Thyroid gland (tissue), 4 donors: ENCODE results near the gene MAP4.

Experiments used
- POLR2A ChIP-seq, 2 donors: fragments of 450-650 bp; IDR thresholded peaks; one replicate each; pipeline ENCODE4 v1.6.1; 2017; ENCODE audit warnings: antibody characterized with exemption in 2 of 2, mild to moderate bottlenecking in 2 of 2, moderate library complexity in 1 of 2
- TF ChIP-seq, protein P1 (sequence below), 6 experiments: fragments of 200-600 bp in 3 of 6; fragments of 450-650 bp in 3 of 6; sonication (generic) in 3 of 6; IDR thresholded peaks; one replicate each; pipeline ENCODE4 v1.5.1; 2016 to 2019; ENCODE audit warnings: antibody characterized with exemption in 6 of 6, mild to moderate bottlenecking in 2 of 6, inconsistent platforms in 1 of 6, moderate library complexity in 1 of 6

DNA sequence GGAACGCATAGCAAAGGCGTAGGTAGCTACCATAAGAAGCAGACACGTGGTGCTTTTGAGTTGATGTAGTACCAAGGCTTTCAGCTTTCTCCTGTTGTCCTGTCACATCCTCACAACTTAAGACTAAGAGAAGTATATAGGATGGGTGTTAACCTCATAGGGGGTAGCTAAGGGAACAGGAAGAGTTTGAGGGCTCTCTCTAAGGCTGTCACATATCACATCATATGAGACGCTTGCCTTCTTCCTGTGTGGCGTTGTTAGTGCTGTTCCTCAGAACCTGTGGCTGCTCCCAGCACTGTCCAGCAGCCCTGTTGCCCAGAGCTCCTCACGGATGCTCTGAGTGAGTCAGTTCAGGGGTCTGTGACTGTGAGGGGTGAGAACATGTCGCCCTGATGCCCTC, 198.6 kb downstream of the MAP4 start:
- no peak for TF ChIP-seq POLR2A (IDR thresholded peaks at IDR 0.05)
- TF ChIP-seq, protein P1, sequence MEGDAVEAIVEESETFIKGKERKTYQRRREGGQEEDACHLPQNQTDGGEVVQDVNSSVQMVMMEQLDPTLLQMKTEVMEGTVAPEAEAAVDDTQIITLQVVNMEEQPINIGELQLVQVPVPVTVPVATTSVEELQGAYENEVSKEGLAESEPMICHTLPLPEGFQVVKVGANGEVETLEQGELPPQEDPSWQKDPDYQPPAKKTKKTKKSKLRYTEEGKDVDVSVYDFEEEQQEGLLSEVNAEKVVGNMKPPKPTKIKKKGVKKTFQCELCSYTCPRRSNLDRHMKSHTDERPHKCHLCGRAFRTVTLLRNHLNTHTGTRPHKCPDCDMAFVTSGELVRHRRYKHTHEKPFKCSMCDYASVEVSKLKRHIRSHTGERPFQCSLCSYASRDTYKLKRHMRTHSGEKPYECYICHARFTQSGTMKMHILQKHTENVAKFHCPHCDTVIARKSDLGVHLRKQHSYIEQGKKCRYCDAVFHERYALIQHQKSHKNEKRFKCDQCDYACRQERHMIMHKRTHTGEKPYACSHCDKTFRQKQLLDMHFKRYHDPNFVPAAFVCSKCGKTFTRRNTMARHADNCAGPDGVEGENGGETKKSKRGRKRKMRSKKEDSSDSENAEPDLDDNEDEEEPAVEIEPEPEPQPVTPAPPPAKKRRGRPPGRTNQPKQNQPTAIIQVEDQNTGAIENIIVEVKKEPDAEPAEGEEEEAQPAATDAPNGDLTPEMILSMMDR (IDR thresholded peaks at IDR 0.05) = no peak
